HG02763 (cell line): ENCODE results near the gene SDK1.
"Not testable (repeated sequence)": the region's sequence is repeated elsewhere in the genome, so short reads cannot be mapped to it uniquely, and the experiment has no call there.

ENCODE experiments used
- ATAC-seq: cut with Tn5 transposase; IDR thresholded peaks from one replicate; pipeline ENCODE4 v1.9.1; 2021; ENCODE audit warnings: mild to moderate bottlenecking, moderate library complexity; ENCODE audit not compliant: unreplicated experiment

The SDK1 gene

DNA sequence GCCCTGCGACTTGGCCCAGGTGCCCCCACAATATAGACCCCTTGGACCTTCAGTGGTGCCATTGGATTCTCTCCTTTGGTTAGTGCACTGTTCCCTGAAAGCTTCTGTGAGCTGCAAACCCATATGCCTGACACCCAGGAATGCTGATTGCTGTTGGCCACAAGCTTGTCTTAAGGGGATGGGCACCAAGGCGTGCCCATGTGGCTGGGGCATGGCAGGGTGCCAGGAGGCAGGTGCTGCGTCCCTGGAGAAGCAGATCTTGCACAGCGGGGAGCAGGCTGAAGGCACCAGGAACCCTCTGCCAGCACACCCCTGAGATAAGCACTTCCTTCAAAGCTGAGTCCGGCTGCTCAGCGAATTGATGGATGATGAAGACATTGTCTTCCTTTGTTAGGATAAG is 411.8 kb downstream of the SDK1 start:
- ATAC-seq, result no peak

GRCh38 chr7:3721422-3721821 is 420.4 kb downstream of the SDK1 start:
- no peak for ATAC-seq

DNA sequence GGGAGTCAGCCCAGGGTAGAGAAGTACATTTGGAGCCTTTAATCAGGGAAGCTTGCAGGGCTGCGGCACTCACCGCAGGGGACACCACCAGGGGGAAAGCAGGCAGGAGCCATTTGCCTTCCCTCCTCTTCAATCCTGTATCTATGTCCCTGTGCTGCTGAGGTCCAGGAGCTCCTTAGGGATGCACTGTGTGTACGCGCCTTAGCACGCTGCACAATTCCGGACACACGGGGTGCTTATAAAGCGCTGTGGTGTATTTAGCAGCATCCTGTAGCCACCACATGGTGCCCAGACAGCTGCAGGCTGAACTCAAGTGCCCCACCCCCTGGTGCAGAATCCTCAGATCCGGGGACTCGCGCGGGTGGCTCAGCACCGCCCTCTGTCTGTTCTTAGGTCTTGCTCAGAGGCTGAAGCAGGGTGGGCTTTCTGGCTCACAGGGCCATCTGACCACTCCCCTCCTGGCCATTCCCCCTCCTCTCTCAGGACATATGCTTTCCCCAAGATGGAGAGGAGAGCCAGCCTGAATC is 421.4 kb downstream of the SDK1 start:
- no peak for ATAC-seq

GRCh38 chr7:3725155-3726059 is 424.4 kb downstream of the SDK1 start:
- no peak for ATAC-seq

DNA sequence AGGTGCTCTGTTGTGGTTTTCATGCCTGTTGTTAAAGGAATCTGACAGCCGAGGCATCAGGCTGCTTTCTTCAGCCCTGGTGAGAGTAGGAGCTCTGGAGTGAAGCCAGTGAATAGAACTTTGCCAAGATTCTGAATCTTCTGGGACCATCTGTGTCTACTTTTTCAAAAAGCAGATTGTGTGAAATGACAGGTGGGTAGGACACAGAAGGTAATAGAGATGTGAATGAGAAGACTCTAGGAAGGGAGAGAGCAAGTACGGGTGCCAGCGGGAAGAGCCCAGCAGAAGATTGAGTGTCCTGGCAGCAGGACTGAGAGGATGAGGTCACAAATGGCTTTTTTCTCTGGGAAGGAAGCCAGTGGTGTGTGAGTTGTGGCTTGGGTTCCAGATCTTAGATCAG is 429.2 kb downstream of the SDK1 start:
- ATAC-seq, result no peak

DNA sequence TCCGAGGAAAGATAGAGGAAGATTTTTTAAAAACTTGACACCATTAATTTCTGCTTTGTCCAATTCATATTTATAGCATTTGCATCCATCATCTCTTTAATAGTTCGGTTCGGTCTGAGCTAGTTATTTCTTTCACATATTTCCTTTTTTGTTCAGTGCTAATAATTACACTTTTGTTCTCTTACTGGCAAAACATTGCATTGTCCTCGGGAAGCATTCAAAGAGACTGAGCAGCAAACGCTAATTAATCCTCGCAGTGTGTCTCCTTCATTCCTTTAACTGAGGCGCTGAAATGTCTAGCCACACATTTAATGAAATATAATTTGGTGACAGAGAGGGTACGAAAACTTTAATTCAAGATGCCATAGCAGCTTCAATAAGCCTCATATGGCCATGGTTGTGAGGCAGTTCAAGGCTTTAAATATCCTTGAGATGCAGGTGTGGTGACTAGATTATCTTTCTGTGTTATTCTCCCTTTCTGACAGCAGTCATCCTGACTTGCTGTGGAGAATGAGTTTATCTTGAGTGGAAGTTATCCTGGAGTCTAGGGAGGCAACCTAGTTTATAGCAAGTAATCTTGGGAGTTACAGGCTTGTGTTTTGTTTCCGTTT is 431.4 kb downstream of the SDK1 start:
- no peak for ATAC-seq

GRCh38 chr7:3733541-3734140 is 432.6 kb downstream of the SDK1 start:
- ATAC-seq, result no peak

GRCh38 chr7:3738964-3739363 is 437.9 kb downstream of the SDK1 start:
- ATAC-seq, result no peak

GRCh38 chr7:3739983-3740382 is 438.9 kb downstream of the SDK1 start:
- ATAC-seq, result no peak

GRCh38 chr7:3747467-3747866 is 446.4 kb downstream of the SDK1 start:
- no peak for ATAC-seq

DNA sequence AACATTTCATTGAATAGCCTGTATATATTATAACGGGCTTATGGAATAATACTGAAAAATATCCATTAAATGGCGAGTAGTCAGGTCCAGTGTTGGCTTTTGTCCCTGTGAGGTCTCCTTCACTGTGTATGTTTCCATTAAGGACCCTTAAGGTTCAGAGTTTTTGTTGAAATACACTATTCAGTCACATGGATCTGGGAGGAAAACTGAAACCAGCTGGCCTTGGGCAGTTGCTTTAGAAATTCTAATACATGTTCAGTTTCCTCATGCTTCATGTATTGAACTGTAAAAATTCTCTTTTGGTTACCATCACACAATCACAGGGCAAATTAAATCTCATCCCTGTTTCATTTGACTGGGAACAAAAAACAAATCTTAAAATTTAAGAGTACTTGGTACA is 447.3 kb downstream of the SDK1 start:
- no peak for ATAC-seq

GRCh38 chr7:3753868-3754267 is 452.8 kb downstream of the SDK1 start:
- ATAC-seq, result no peak

- ATAC-seq, result no peak
These were observed 453.7 kb downstream of the SDK1 start for GRCh38 chr7:3754493-3755341.

DNA sequence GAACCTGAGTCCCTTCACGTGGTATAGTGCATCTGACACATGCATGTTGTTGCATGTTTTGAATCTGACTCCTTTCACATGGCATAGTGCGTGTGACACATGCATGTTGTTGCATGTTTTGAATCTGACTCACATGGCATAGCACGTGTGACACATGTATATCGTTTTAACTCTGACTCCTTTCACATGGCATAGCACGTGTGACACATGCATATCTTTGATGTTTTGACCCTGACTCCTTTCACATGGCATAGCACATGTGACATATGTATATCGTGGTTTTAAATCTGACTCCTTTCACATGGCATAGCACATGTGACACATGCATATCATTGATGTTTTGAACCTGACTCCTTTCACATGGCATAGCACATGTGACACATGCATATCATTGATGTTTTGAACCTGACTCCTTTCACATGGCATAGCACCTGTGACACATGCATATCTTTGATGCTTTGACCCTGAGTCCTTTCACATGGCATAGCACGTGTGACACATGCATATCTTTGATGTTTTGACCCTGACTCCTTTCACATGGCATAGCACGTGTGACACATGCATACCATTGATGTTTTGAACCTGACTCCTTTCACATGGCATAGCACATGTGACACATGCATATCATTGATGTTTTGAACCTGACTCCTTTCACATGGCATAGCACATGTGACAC is 454.9 kb downstream of the SDK1 start:
- not testable (repeated sequence) for ATAC-seq

- no peak for ATAC-seq
These were observed 456.0 kb downstream of the SDK1 start for GRCh38 chr7:3757059-3757458.

DNA sequence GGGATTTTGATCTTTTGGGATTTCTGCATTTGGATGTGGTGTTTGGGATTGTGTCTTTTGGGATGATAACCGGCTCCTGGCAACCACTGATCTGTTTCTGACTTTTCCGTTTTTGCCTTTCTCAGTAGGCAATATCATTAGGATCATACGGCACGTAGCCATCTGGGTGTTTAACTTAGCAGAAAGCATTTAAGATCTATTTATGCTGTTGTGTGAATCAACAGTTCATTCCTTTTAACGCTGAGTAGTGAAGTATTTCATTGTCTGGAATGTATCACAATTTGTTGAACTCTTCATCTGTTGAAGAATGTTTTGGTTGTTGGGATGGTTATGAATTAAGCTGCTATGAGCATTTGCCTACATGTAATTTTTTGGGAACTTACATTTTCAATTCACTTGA is 459.6 kb downstream of the SDK1 start:
- ATAC-seq, result no peak

DNA sequence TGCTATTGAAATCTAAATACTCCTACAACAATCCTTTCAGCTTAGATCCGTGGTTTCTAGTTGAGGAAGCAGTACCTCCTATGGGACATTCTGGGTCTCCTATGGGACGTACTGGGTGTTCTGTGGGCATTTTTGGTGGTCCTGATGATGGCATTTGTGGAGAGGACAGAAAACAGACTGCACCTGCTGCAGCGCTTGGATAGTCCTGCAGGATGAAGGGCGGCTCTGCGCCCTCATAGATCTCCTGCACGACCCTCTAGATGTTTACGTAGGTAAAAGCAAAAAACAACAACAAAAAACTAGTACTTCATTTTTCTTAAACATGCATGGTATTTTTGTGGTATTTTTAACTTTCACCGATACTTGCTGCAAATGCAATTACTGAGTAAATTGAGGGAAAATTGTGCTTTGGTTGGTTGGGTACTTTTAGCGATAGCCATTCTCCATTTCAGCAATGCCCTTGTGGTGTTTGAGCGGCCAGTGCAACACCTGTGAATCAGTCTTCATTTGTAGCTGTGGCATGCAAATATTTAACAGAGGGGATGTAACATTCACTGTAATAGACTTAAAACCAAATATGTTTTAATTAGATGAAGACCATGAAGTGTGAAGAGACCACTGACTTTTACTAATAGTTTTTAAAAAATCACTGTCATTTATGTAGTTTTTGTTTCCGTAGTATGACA is 461.2 kb downstream of the SDK1 start:
- no peak for ATAC-seq

GRCh38 chr7:3767917-3768777 is 467.1 kb downstream of the SDK1 start:
- ATAC-seq, result no peak

DNA sequence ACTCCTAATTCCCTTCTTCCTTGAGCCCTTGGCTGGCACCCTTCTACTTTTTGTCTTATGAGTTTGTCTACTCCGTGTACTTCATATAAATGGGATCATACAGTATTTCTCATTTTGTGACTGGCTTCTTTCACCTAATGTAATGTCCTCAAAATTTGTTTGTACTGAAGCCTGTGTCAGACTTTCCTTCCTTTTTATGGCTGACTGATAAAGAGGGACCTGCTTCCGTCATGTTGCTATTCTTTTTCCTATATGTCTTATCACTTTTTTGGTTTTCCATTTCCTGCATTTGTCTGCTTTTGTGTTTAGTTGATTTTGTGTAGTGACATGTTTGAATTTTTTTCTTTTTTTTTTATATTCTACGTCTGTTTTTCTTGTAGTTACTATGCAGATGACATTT is 470.9 kb downstream of the SDK1 start:
- ATAC-seq, result no peak
